ENCODE data around the gene NUDT5. TPM values are rescaled to one million over a fixed set of nuclear protein-coding genes. Genes with fewer than 3 reads are reported as not detected.
A peak's percentile ranks its signal among the peaks of the same experiment; 100 is the strongest.
"Not testable (repeated sequence)": the region's sequence is repeated elsewhere in the genome, so short reads cannot be mapped to it uniquely, and the experiment has no call there.

NUDT5 gene
- total RNA-seq, 2 experiments from 2014 or later, result 99.9 to 108 TPM

DNA sequence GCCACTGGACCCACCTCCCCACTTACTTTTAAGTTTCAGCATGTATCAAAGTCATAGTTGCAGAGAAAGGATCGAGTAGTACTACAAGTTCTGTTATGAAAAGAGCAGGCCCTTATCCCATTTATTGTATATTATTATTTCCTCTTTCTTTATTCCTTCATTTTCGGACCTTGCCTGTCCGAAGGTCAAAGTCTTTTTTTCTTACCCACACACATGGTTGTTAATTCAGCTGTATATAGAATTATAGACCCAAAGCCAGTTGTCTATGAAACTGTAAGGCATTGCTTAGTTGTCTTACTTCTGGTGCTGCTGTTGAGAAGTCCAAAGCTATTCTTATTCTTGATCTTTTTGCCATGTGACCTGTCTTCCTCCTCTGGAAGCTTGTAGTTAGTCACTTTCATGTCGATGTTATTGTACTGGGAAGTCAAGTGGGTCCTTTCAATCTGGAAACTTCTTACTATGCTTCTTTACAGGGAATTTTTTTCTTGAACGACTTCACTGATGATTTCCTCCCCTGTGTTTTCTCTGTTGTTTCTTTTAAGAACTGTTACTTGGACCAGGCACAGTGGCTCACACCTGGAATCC is 8.3 kb downstream of the NUDT5 start:
- ChIA-PET CTCF (interaction anchor here (0.6 to 1.1 kb wide), 2 partner anchors 9 to 16 kb away, joined by 3 to 5 read pairs; partner anchors contain the start of genes CDC123 and NUDT5), POLR2A (interaction anchor here (1.1 kb wide), 1 partner anchor 8 kb away, joined by 4 read pairs; the partner anchor contains the start of genes CDC123 and NUDT5)
- H3K27me3 Mint-ChIP-seq, result no peaks in the 10 kb centered on the region
- intact Hi-C loops (cut with DNase I, micrococcal nuclease), result no loop called here
- DNase-seq (no peak), ATAC-seq (no peak)
- H3K36me3 Mint-ChIP-seq (ENCODE audit: low read depth), result peaks cover 49% of the 10 kb centered on the region
- H3K27ac Mint-ChIP-seq, result peak overlapping the region; percentile 78
- peaks cover 47% of the 10 kb centered on the region for H3K4me1 Mint-ChIP-seq
- no peak overlapping the region for H3K4me3 Mint-ChIP-seq
- H3K9me3 Mint-ChIP-seq (ENCODE audit: low read depth), result no peaks in the 10 kb centered on the region

DNA sequence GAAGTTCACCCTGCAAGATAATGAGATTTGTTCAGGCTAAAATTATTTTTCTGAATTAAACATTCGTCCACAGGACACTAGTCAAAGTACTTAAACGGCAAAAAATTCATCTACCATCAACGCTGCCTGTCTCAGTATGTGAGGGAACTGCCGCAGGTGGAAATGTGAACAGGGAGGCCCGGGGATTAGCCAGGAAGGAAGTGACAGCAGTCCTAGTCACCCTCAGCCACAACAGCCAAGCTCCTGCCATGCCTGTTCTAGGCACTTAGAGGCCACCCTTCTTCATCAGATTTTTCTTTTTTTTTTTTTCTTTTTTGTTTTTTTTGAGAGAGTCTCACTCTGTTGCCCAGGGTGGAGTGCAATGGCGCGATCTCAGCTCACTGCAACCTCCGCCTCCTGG is 9.4 kb downstream of the NUDT5 start:
- ATAC-seq (peak; percentile 67), DNase-seq (peak; percentile 53)

DNA sequence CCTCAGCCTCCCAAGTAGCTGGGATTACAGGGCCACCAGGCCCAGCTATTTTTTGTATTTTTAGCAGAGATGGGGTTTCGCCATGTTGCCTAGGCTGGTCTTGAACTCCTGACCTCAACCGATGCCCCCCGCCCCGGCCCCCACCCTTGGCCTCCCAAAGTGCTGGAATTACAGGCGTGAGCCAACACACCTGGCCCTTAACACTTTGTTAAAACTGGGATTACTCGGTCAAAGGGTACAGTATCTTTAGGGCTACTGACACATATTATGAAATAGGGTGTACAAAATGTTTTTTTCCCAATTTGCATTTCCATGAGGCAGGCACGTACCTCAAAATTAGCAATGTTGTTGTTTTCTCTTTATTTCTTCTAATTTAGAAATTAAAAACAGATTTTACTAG is 11.5 kb downstream of the NUDT5 start:
- Mint-ChIP-seq H3K4me3 (no peak overlapping the region), H3K9me3 (ENCODE audit: low read depth) (no peaks in the 10 kb centered on the region), H3K4me1 (peaks cover 48% of the 10 kb centered on the region), H3K27me3 (no peaks in the 10 kb centered on the region), H3K27ac (no peak overlapping the region), H3K36me3 (ENCODE audit: low read depth) (peaks cover 42% of the 10 kb centered on the region)
- POLR2A ChIA-PET, result no interaction called here
- ATAC-seq (no peak), DNase-seq (no peak)
- intact Hi-C loops (cut with DNase I, micrococcal nuclease), result loop anchor here in 1 of 2 experiments (5.0 kb wide), 1 partner anchor 62 kb away; no protein-coding TSS in a partner anchor
- CTCF ChIA-PET, result interaction anchor here (1.5 kb wide), 1 partner anchor 9 kb away, joined by 3 read pairs; no protein-coding TSS in a partner anchor

More for the DNA sequence above, 9.4 kb downstream of the NUDT5 start:
- POLR2A ChIA-PET, result no interaction called here
- Mint-ChIP-seq H3K36me3 (ENCODE audit: low read depth) (peaks cover 48% of the 10 kb centered on the region), H3K27ac (peak overlapping the region; percentile 78), H3K4me3 (peak overlapping the region; percentile 48), H3K9me3 (ENCODE audit: low read depth) (no peaks in the 10 kb centered on the region), H3K4me1 (peaks cover 43% of the 10 kb centered on the region), H3K27me3 (no peaks in the 10 kb centered on the region)
- intact Hi-C loops (cut with DNase I, micrococcal nuclease), result no loop called here
- CTCF ChIA-PET, result no interaction called here

- ATAC-seq, result peak; percentile 98
- Mint-ChIP-seq H3K27me3 (no peaks in the 10 kb centered on the region), H3K36me3 (ENCODE audit: low read depth) (peaks cover 35% of the 10 kb centered on the region), H3K4me1 (peaks cover 27% of the 10 kb centered on the region), H3K9me3 (ENCODE audit: low read depth) (no peaks in the 10 kb centered on the region), H3K4me3 (no peak overlapping the region), H3K27ac (peak overlapping the region; percentile 80)
- peak; percentile 82 for DNase-seq
- ChIA-PET CTCF (interaction anchor here (1.4 to 1.7 kb wide), 2 partner anchors 14 to 34 kb away, joined by 4 to 6 read pairs; partner anchors contain the start of genes CDC123 and NUDT5), POLR2A (no interaction called here)
- intact Hi-C loops (cut with DNase I, micrococcal nuclease), result loop anchor here (1.0 to 5.0 kb wide), 2 partner anchors 15 to 59 kb away; partner anchors contain the start of gene CDC123 (in 1 of the 2)
Measured at GRCh38 chr10:12181065-12181775, 14.5 kb downstream of the NUDT5 start.

GRCh38 chr10:12180221-12180974 is 15.3 kb downstream of the NUDT5 start:
- ATAC-seq (no peak), DNase-seq (no peak)
- POLR2A ChIA-PET, result interaction anchor here (1.0 kb wide), 1 partner anchor 15 kb away, joined by 4 read pairs; the partner anchor contains the start of genes CDC123 and NUDT5
- Mint-ChIP-seq H3K9me3 (ENCODE audit: low read depth) (no peaks in the 10 kb centered on the region), H3K27ac (peak overlapping the region; percentile 80), H3K4me1 (peaks cover 22% of the 10 kb centered on the region), H3K36me3 (ENCODE audit: low read depth) (peaks cover 27% of the 10 kb centered on the region), H3K4me3 (no peak overlapping the region), H3K27me3 (no peaks in the 10 kb centered on the region)
- intact Hi-C loops (cut with DNase I, micrococcal nuclease), result loop anchor here in 1 of 2 experiments (5.0 kb wide), 1 partner anchor 58 kb away; no protein-coding TSS in a partner anchor
- CTCF ChIA-PET, result interaction anchor here (0.7 to 1.7 kb wide), 6 partner anchors 11 to 35 kb away, joined by 3 to 6 read pairs (median 4); partner anchors contain the start of genes CDC123 and NUDT5

- intact Hi-C loops (cut with DNase I, micrococcal nuclease), result loop anchor here in 1 of 2 experiments (5.0 kb wide), 1 partner anchor 57 kb away; no protein-coding TSS in a partner anchor
- Mint-ChIP-seq H3K27ac (no peak overlapping the region), H3K4me1 (peaks cover 22% of the 10 kb centered on the region), H3K27me3 (no peaks in the 10 kb centered on the region), H3K36me3 (ENCODE audit: low read depth) (peaks cover 22% of the 10 kb centered on the region), H3K4me3 (no peak overlapping the region), H3K9me3 (ENCODE audit: low read depth) (no peaks in the 10 kb centered on the region)
- ChIA-PET POLR2A (interaction anchor here (1.0 kb wide), 1 partner anchor 16 kb away, joined by 4 read pairs; the partner anchor contains the start of genes CDC123 and NUDT5), CTCF (interaction anchor here (0.6 to 1.7 kb wide), 8 partner anchors 10 to 668 kb away, joined by 3 to 6 read pairs (median 3); partner anchors contain the start of genes CDC123 and NUDT5)
- DNase-seq (no peak), ATAC-seq (no peak)
Measured at GRCh38 chr10:12179606-12180170, 16.0 kb downstream of the NUDT5 start.

DNA sequence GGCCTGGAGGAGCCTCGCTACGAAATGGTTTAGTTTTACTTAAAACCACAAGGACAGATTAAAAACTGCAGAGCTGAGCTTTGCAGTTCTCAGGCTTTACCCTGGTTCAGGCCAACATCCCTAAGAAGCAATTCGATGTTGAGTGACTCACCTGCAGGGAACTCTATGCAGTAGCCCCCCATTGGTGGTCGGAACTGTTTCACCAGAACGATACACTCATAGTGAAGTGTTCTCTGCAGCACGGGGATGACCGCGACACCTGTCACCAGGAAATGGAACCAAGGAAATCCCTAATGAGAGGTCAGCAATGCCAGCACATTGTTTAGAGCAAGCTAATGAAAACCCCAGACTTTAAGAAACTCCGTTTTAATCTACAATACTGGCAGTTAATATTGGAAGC is 18.0 kb downstream of the NUDT5 start:
- ChIA-PET POLR2A (no interaction called here), CTCF (no interaction called here)
- Mint-ChIP-seq H3K27ac (no peak overlapping the region), H3K27me3 (no peaks in the 10 kb centered on the region), H3K4me1 (peaks cover 22% of the 10 kb centered on the region), H3K36me3 (ENCODE audit: low read depth) (peaks cover 29% of the 10 kb centered on the region), H3K4me3 (no peak overlapping the region), H3K9me3 (ENCODE audit: low read depth) (no peaks in the 10 kb centered on the region)
- intact Hi-C loops (cut with DNase I, micrococcal nuclease), result no loop called here
- ATAC-seq (no peak), DNase-seq (peak; percentile 30)

- H3K9me3 Mint-ChIP-seq (ENCODE audit: low read depth); H3K4me1 Mint-ChIP-seq; DNase-seq; H3K27me3 Mint-ChIP-seq; ATAC-seq; H3K4me3 Mint-ChIP-seq; POLR2A ChIA-PET; H3K27ac Mint-ChIP-seq; intact Hi-C loops (cut with DNase I, micrococcal nuclease): not testable (repeated sequence)
- CTCF ChIA-PET, result interaction anchor here (0.6 kb wide), 2 partner anchors 16 to 32 kb away, joined by 3 to 6 read pairs; no protein-coding TSS in a partner anchor
- H3K36me3 Mint-ChIP-seq (ENCODE audit: low read depth), result peaks cover 53% of the 10 kb centered on the region
Measured at GRCh38 chr10:12171512-12171911, 24.2 kb downstream of the NUDT5 start.

GRCh38 chr10:12165999-12166775 is 29.5 kb downstream of the NUDT5 start:
- CTCF ChIA-PET, result no interaction called here
- no peaks in the 10 kb centered on the region for H3K27me3 Mint-ChIP-seq
- POLR2A ChIA-PET, result no interaction called here
- intact Hi-C loops (cut with DNase I, micrococcal nuclease), result no loop called here
- H3K27ac Mint-ChIP-seq, result no peak overlapping the region
- no peaks in the 10 kb centered on the region for H3K4me1 Mint-ChIP-seq
- no peaks in the 10 kb centered on the region for H3K9me3 Mint-ChIP-seq (ENCODE audit: low read depth)
- no peak overlapping the region for H3K4me3 Mint-ChIP-seq
- ATAC-seq (no peak), DNase-seq (no peak)
- peaks cover 61% of the 10 kb centered on the region for H3K36me3 Mint-ChIP-seq (ENCODE audit: low read depth)

DNA sequence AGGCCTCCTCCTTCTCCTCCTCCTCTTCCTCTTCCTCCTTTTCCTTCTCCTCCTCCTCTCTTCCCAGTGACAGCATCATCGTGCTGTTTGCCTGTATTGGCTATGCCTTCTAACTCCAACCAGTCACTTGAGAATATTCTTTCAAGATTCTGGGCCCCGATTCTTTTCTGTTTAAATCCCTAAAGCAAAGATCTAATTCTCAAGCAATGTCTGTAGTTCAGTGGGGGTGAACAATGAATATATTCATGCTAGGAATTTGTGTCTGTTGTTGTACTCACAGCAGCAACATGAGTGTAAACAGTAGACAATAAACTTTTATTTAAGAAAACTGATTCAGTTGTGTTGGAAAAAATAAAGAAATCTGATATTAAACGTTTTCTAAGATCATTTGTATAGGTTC is 30.7 kb downstream of the NUDT5 start:
- intact Hi-C loops (cut with DNase I, micrococcal nuclease), result no loop called here
- POLR2A ChIA-PET, result no interaction called here
- no peak for DNase-seq
- Mint-ChIP-seq H3K27ac (no peak overlapping the region), H3K9me3 (ENCODE audit: low read depth) (no peaks in the 10 kb centered on the region), H3K36me3 (ENCODE audit: low read depth) (peaks cover 60% of the 10 kb centered on the region), H3K4me3 (no peak overlapping the region), H3K27me3 (no peaks in the 10 kb centered on the region), H3K4me1 (peaks cover under 1% of the 10 kb centered on the region)
- ATAC-seq, result no peak
- CTCF ChIA-PET, result no interaction called here
